ENCODE results near the gene SOX6.

Gene SOX6

GRCh38 chr11:16367252-16367651 lies 10.9 kb upstream of the SOX6 start:
- TF ChIP-seq CTCF (IDR thresholded peaks at IDR 0.05; ENCODE audit: low read depth, low read length) = no peak
- DNase-seq (ENCODE audit: low read depth in 2 of 2) = no peak
- no peak overlapping the region for H3K4me3 ChIP-seq (replicated peaks in 1 of 2; ENCODE audit: low read depth in 2 of 2, low read length in 2 of 2)

GRCh38 chr11:16365581-16366228 lies 9.4 kb upstream of the SOX6 start:
- DNase-seq (ENCODE audit: low read depth in 2 of 2) = peak in 1 of 2 donors; percentile 59
- no peak for TF ChIP-seq CTCF (IDR thresholded peaks at IDR 0.05; ENCODE audit: low read depth, low read length)
- H3K4me3 ChIP-seq (replicated peaks in 1 of 2; ENCODE audit: low read depth in 2 of 2, low read length in 2 of 2) = no peak overlapping the region

GRCh38 chr11:16364254-16364653 lies 7.9 kb upstream of the SOX6 start:
- TF ChIP-seq CTCF (IDR thresholded peaks at IDR 0.05; ENCODE audit: low read depth, low read length) = no peak
- no peak for DNase-seq (ENCODE audit: low read depth in 2 of 2)
- H3K4me3 ChIP-seq (replicated peaks in 1 of 2; ENCODE audit: low read depth in 2 of 2, low read length in 2 of 2) = no peak overlapping the region

- TF ChIP-seq CTCF (IDR thresholded peaks at IDR 0.05; ENCODE audit: low read depth, low read length) = no peak
- no peak for DNase-seq (ENCODE audit: low read depth in 2 of 2)
- H3K4me3 ChIP-seq (replicated peaks in 1 of 2; ENCODE audit: low read depth in 2 of 2, low read length in 2 of 2) = no peak overlapping the region
Observed at GRCh38 chr11:16363706-16364105, 7.4 kb upstream of the SOX6 start.

- no peak overlapping the region for H3K4me3 ChIP-seq (replicated peaks in 1 of 2; ENCODE audit: low read depth in 2 of 2, low read length in 2 of 2)
- DNase-seq (ENCODE audit: low read depth in 2 of 2) = no peak
- TF ChIP-seq CTCF (IDR thresholded peaks at IDR 0.05; ENCODE audit: low read depth, low read length) = no peak
Observed at GRCh38 chr11:16361108-16361865, 4.9 kb upstream of the SOX6 start.

- DNase-seq (ENCODE audit: low read depth in 2 of 2) = no peak
- TF ChIP-seq CTCF (IDR thresholded peaks at IDR 0.05; ENCODE audit: low read depth, low read length) = no peak
- no peak overlapping the region for H3K4me3 ChIP-seq (replicated peaks in 1 of 2; ENCODE audit: low read depth in 2 of 2, low read length in 2 of 2)
Observed at GRCh38 chr11:16359369-16359768, 3.0 kb upstream of the SOX6 start.

Data from cardiac fibroblast (primary cell).